Activated CD8-positive, alpha-beta T cell treated with anti-CD3 and anti-CD28 coated beads for 36 hours (primary cell): ENCODE data around the gene CASP6. TPM values are rescaled to one million over a fixed set of nuclear protein-coding genes. Genes with fewer than 3 reads are reported as not detected.
"Not testable (repeated sequence)": the region's sequence is repeated elsewhere in the genome, so short reads cannot be mapped to it uniquely, and the experiment has no call there.

Experiments
- ATAC-seq: fragments of 200-7000 bp; cut with Tn5 transposase; one replicate; pipeline ENCODE4 v1.10.0; 2021; ENCODE audit warnings: mild to moderate bottlenecking, moderate library complexity
- CTCF ChIA-PET: fragments of 350-600 bp; sonication (Branson Sonifier 250); formaldehyde crosslinking; loops from one replicate; lab custom pipeline; 2021; ENCODE audit warnings: antibody characterized with exemption; lab: Charles Lee
- POLR2A ChIA-PET: fragments of 350-600 bp; sonication (Branson Sonifier 250); formaldehyde crosslinking; loops from one replicate; lab custom pipeline; 2021; ENCODE audit warnings: antibody characterized with exemption; lab: Charles Lee
- DNase-seq: peaks from one replicate; pipeline ENCODE4 v3.0.0-alpha.2; 2020
- H3K27ac Mint-ChIP-seq: one replicate; pipeline ENCODE4 v1.8.0; 2021; ENCODE audit warnings: mild to moderate bottlenecking, mixed read lengths
- H3K27me3 Mint-ChIP-seq: one replicate; pipeline ENCODE4 v1.8.0; 2021; ENCODE audit warnings: mixed read lengths
- H3K36me3 Mint-ChIP-seq: one replicate; pipeline ENCODE4 v1.8.0; 2021; ENCODE audit warnings: low read depth, mixed read lengths
- H3K4me1 Mint-ChIP-seq: one replicate; pipeline ENCODE4 v1.8.0; 2021; ENCODE audit warnings: low read depth, mixed read lengths
- H3K4me3 Mint-ChIP-seq: one replicate; pipeline ENCODE4 v1.8.0; 2021; ENCODE audit warnings: mild to moderate bottlenecking, moderate library complexity, mixed read lengths
- H3K9me3 Mint-ChIP-seq: one replicate; pipeline ENCODE4 v1.8.0; 2021; ENCODE audit warnings: mixed read lengths
- CTCF ChIP-seq: fragments of 200-600 bp; IDR thresholded peaks from one replicate; pipeline ENCODE4 v1.8.0; 2022; ENCODE audit warnings: antibody characterized with exemption, mild to moderate bottlenecking
- intact Hi-C: fragments of 100-400 bp; cut with micrococcal nuclease; formaldehyde crosslinking; loops from one replicate; pipeline ENCODE4 v1.10.0; 2022
- total RNA-seq, 2 experiments: library from RNA; stranded (reverse); gene quantifications; one replicate each; pipeline ENCODE4 v1.2.3, GENCODE V29; 2021

CASP6 gene
- total RNA-seq, 2 experiments from 2014 or later: 19.1 to 28.3 TPM

DNA sequence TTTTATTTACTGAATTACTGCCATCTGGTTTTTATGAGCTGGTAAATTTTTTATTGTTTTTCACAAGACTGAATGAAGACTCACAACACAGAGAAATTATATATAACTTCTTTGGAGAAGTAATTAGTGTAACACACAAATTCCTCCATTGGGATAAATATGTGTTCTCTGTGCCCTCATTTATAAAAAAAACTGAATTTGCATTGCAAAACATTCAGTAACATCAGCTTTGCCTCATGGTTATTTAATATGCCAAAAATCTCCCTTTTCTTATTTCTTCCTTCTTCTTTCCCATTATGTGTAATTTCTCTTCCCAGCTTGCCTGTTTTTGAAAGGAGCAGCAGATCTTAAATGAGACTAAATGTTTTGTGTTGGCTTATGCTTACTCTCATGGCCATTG, 18.5 kb downstream of the CASP6 start:
- no peak for TF ChIP-seq CTCF
- POLR2A ChIA-PET: interaction anchor here (0.6 kb wide), 1 partner anchor 245 kb away, joined by 3 read pairs; no protein-coding TSS in a partner anchor
- intact Hi-C loops: no loop called here
- Mint-ChIP-seq H3K27me3 (no peaks in the 10 kb centered on the region), H3K27ac (no peak overlapping the region), H3K36me3 (peaks cover 48% of the 10 kb centered on the region), H3K4me3 (no peak overlapping the region), H3K9me3 (no peaks in the 10 kb centered on the region), H3K4me1 (peaks cover 20% of the 10 kb centered on the region)
- DNase-seq (no peak), ATAC-seq (no peak)
- CTCF ChIA-PET: interaction anchor here (1.4 to 1.8 kb wide), 2 partner anchors 16 to 19 kb away, joined by 3 to 4 read pairs; partner anchors contain the start of gene CASP6

- no peak for ATAC-seq
- H3K27me3 Mint-ChIP-seq: no peaks in the 10 kb centered on the region
- H3K36me3 Mint-ChIP-seq: peaks cover 48% of the 10 kb centered on the region
- DNase-seq: no peak
- H3K4me3 Mint-ChIP-seq: no peak overlapping the region
- TF ChIP-seq CTCF: no peak
- intact Hi-C loops: no loop called here
- peak overlapping the region; percentile 67 for H3K27ac Mint-ChIP-seq
- ChIA-PET POLR2A (no interaction called here), CTCF (interaction anchor here (1.2 to 1.8 kb wide), 2 partner anchors 10 to 20 kb away, joined by 3 to 4 read pairs; partner anchors contain the start of gene CASP6)
- peaks cover 20% of the 10 kb centered on the region for H3K4me1 Mint-ChIP-seq
- H3K9me3 Mint-ChIP-seq: no peaks in the 10 kb centered on the region
These were observed 19.5 kb downstream of the CASP6 start for GRCh38 chr4:109683621-109684253.

DNA sequence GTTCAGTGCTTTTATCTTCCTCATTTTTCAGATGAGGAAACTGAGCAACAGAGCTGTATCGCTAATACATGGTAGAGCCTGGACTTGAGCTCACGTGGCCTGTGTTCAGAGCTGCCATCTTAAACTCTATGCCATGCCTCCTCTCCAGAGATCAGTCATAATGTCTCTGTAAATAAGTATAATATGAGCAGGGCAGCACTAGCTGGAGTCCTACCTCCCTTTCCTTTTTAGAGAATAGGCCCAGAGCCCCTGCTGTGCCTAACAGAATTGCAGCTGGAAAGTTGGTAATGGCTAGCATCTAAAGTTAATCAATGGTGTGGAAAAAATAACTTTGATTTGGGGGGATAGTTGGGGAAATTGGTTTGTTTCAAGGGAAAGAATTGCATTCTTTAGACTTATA, 20.4 kb downstream of the CASP6 start:
- no peak for DNase-seq
- CTCF ChIA-PET: interaction anchor here (1.2 to 1.7 kb wide), 3 partner anchors 9 to 28 kb away, joined by 3 to 4 read pairs (median 3); no protein-coding TSS in a partner anchor
- peaks cover 20% of the 10 kb centered on the region for H3K4me1 Mint-ChIP-seq
- H3K4me3 Mint-ChIP-seq: no peak overlapping the region
- no peaks in the 10 kb centered on the region for H3K9me3 Mint-ChIP-seq
- intact Hi-C loops: no loop called here
- peak overlapping the region; percentile 50 for H3K27ac Mint-ChIP-seq
- no peaks in the 10 kb centered on the region for H3K27me3 Mint-ChIP-seq
- POLR2A ChIA-PET: no interaction called here
- TF ChIP-seq CTCF: no peak
- no peak for ATAC-seq
- peaks cover 48% of the 10 kb centered on the region for H3K36me3 Mint-ChIP-seq

DNA sequence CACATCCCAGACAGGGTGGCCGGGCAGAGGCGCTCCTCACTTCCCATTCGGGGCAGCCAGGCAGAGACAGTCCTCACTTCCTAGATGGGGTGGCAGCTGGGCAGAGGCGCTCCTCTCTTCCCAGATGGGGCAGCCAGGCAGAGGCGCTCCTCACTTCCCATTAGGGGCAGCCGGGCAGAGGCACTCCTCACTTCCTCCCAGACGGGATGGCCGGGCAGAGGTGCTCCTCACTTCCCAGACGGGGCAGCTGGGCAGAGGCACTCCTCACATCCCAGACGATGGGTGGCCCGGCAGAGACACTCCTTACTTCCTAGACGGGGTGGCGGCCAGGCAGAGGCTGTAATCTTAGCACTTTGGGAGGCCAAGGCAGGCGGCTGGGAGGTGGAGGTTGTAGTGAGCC, 24.3 kb downstream of the CASP6 start:
- H3K9me3 Mint-ChIP-seq, intact Hi-C loops, ATAC-seq, POLR2A ChIA-PET, DNase-seq, H3K27me3 Mint-ChIP-seq, H3K4me3 Mint-ChIP-seq, CTCF ChIA-PET, H3K27ac Mint-ChIP-seq: not testable (repeated sequence)
- peaks cover 25% of the 10 kb centered on the region for H3K4me1 Mint-ChIP-seq
- peaks cover 44% of the 10 kb centered on the region for H3K36me3 Mint-ChIP-seq

DNA sequence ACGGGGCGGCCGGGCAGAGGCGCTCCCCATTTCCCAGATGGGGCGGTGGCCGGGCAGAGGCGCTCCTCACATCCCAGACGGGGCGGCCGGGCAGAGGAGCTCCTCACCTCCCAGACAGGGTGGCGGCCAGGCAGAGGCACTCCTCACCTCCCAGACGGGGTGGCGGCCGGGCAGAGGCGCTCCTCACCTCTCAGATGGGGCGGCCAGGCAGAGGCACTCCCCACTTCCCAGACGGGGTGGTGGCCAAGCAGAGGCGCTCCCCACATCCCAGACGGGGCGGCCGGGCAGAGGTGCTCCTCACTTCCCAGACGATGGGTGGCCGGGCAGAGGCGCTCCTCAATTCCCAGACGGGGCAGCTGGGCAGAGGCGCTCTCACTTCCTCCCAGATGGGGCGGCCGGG, 24.8 kb downstream of the CASP6 start:
- H3K4me3 Mint-ChIP-seq, DNase-seq, H3K27ac Mint-ChIP-seq, H3K9me3 Mint-ChIP-seq, intact Hi-C loops, CTCF ChIA-PET, H3K27me3 Mint-ChIP-seq, ATAC-seq, POLR2A ChIA-PET: not testable (repeated sequence)
- peaks cover 27% of the 10 kb centered on the region for H3K4me1 Mint-ChIP-seq
- H3K36me3 Mint-ChIP-seq: peaks cover 45% of the 10 kb centered on the region

DNA sequence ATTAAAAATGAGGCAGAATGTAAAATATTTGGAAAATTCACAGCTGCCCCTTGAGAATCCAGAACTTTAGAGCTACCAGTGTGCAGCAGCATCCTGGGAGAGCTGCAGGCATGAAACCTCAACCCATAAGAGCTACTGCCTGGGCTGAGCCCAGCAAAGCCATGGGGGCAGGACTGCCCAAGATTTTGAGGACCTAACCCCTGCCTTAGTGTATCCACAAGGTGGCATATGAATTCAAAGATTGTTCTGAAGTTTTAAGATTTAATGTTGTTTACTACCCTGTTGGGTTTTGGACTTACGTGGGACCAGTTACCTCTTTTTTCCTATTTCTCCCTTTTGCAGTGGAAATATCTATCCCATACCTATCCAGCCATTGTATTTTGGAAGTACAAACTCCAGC, 26.4 kb downstream of the CASP6 start:
- Mint-ChIP-seq H3K9me3 (no peaks in the 10 kb centered on the region), H3K36me3 (peaks cover 46% of the 10 kb centered on the region), H3K4me3 (no peak overlapping the region), H3K27ac (no peak overlapping the region), H3K27me3 (no peaks in the 10 kb centered on the region), H3K4me1 (peaks cover 18% of the 10 kb centered on the region)
- CTCF ChIA-PET: interaction anchor here (0.6 to 1.5 kb wide), 6 partner anchors 14 to 245 kb away, joined by 3 to 5 read pairs (median 3); no protein-coding TSS in a partner anchor
- POLR2A ChIA-PET: no interaction called here
- TF ChIP-seq CTCF: no peak
- no peak for ATAC-seq
- no peak for DNase-seq
- intact Hi-C loops: no loop called here
